Vagina (tissue), 2 donors: ENCODE measurements around the gene CHMP4B.

Experiments
- CTCF ChIP-seq, 3 experiments: fragments of 450-650 bp in 2 of 3; fragments of 200-600 bp in 1 of 3; sonication (generic) in 1 of 3; IDR thresholded peaks; one replicate each; pipeline ENCODE4 v1.5.1; 2017 to 2019; ENCODE audit warnings: antibody characterized with exemption in 3 of 3, mild to moderate bottlenecking in 2 of 3, moderate library complexity in 2 of 3
- POLR2A ChIP-seq, 2 donors: fragments of 450-650 bp; IDR thresholded peaks; one replicate each; pipeline ENCODE4 v1.6.1; 2017; ENCODE audit warnings: antibody characterized with exemption in 2 of 2, mild to moderate bottlenecking in 2 of 2, moderate library complexity in 2 of 2
- POLR2AphosphoS5 ChIP-seq, 2 donors: sonication (generic); formaldehyde crosslinking; IDR thresholded peaks; one replicate each; pipeline ENCODE4 v1.9.0; 2017; ENCODE audit warnings: antibody characterized with exemption in 2 of 2, mild to moderate bottlenecking in 2 of 2, low read depth in 1 of 2; ENCODE audit not compliant: insufficient read depth in 1 of 2

GRCh38 chr20:33843050-33843449, 31.9 kb downstream of the CHMP4B start:
- TF ChIP-seq CTCF (IDR thresholded peaks at IDR 0.05): no peak
- no peak for TF ChIP-seq POLR2AphosphoS5 (IDR thresholded peaks at IDR 0.05; ENCODE audit: insufficient read depth in 1 of 2, low read depth in 1 of 2)
- no peak for TF ChIP-seq POLR2A (IDR thresholded peaks at IDR 0.05)
